Stomach (tissue), 9 donors: Measurements from ENCODE around the gene VPS45. TPM values are rescaled to one million over a fixed set of nuclear protein-coding genes. Genes with fewer than 3 reads are reported as not detected.
"Not testable (repeated sequence)": the region's sequence is repeated elsewhere in the genome, so short reads cannot be mapped to it uniquely, and the experiment has no call there.

ENCODE experiments used
- DNase-seq, 2 donors: peaks; one replicate each; pipeline versions ENCODE4 v3.0.0 to v3.0.0-alpha.2; 2013 to 2019
- H3K27ac ChIP-seq, 5 donors: fragments of 200-600 bp in 4 of 5; sonication (generic) in 4 of 5; one replicate each; pipeline ENCODE4 v1.5.1; 2013 to 2019; ENCODE audit warnings: mild to moderate bottlenecking in 1 of 5, moderate library complexity in 1 of 5
- H3K27me3 ChIP-seq, 3 donors: fragments of 200-600 bp; sonication (generic); one replicate each; pipeline ENCODE4 v1.5.1; 2017 to 2019; ENCODE audit warnings: mixed run types in 1 of 3
- H3K36me3 ChIP-seq, 4 donors: fragments of 200-600 bp; sonication (generic); 1 replicate in 3 of 4; 2 replicates in 1 of 4; pipeline ENCODE4 v1.5.1; 2016 to 2019
- H3K4me1 ChIP-seq, 4 donors: fragments of 200-600 bp; sonication (generic); one replicate each; pipeline ENCODE4 v1.5.1; 2016 to 2019
- H3K4me3 ChIP-seq, 4 donors: fragments of 200-600 bp; sonication (generic) in 3 of 4; one replicate each; pipeline ENCODE4 v1.5.1; 2016 to 2019; ENCODE audit warnings: mild to moderate bottlenecking in 1 of 4
- H3K9me3 ChIP-seq, 4 donors: fragments of 200-600 bp; sonication (generic); one replicate each; pipeline ENCODE4 v1.5.1; 2016 to 2019
- CTCF ChIP-seq, 7 experiments: fragments of 450-650 bp in 4 of 7; fragments of 200-600 bp in 3 of 7; sonication (generic) in 3 of 7; IDR thresholded peaks; one replicate each; pipeline ENCODE4 v1.5.1; 2016 to 2019; ENCODE audit warnings: antibody characterized with exemption in 7 of 7, control low read depth in 2 of 7, mild to moderate bottlenecking in 1 of 7
- EP300 ChIP-seq: sonication (generic); formaldehyde crosslinking; IDR thresholded peaks from one replicate; pipeline ENCODE4 v1.6.1; 2017; ENCODE audit warnings: antibody characterized with exemption
- POLR2A ChIP-seq, 4 donors: fragments of 450-650 bp; IDR thresholded peaks; one replicate each; pipeline ENCODE4 v1.6.1; 2016; ENCODE audit warnings: antibody characterized with exemption in 4 of 4, control low read depth in 2 of 4, mild to moderate bottlenecking in 1 of 4, moderate library complexity in 1 of 4
- POLR2AphosphoS5 ChIP-seq, 3 donors: sonication (generic); formaldehyde crosslinking; IDR thresholded peaks; one replicate each; pipeline ENCODE4 v1.6.1; 2016; ENCODE audit warnings: antibody characterized with exemption in 3 of 3
- WGBS, 5 donors: extraction: QIAGEN DNeasy Blood & Tissue Kit in 3 of 5; methylation state at CpG; one replicate each; pipeline versions ENCODE4 v1.1.5 to v1.1.7; 2013 to 2018; 5-methylcytosine and 5-hydroxymethylcytosine counted together
- intact Hi-C: fragments of 100-400 bp; cut with DNase I; formaldehyde crosslinking; loops from one replicate; pipeline ENCODE4 v1.15.1; 2023; ENCODE audit warnings: low total_unique reads
- polyA plus RNA-seq, 3 donors: library from polyadenylated mRNA; stranded (reverse); fragments of 200-250 nt; gene quantifications; one replicate each; pipeline ENCODE4 v1.2.3, GENCODE V29; 2013
- total RNA-seq, 5 donors: library from RNA; depleted of rRNA; stranded (reverse); fragments of >200 nt; gene quantifications; one replicate each; pipeline versions ENCODE4 v1.1.0 to v1.2.3, GENCODE V29; 2014 to 2016
- donor health status: healthy with polysubstance abuse.
- donor health status: Bipolar disorder and iron deficiency.
- donor health status: healthy.

Gene VPS45
- total and polyA plus RNA-seq, 8 donors = 13.3 to 69.9 (median 30.5) TPM

DNA sequence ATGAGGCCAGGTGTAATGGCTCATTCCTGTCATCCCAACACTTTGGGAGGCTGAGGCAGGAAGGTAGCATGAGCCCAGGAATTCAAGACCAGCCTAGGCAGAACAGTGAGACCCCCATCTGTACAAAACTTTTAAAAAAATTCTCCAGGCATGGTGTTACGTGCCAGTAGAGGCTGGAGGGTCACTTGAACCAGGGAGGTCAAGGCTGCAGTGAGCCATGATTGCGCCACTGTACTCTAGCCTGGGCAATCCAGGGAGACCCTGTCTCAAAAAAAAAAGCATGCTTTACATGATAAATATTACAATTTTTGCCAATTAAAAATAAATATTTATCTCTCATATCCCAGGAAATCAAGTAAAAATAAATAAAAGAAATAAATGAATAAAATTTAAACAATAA, 17.6 kb upstream of the VPS45 start:
- DNase-seq = no peak
- Histone ChIP-seq H3K4me3 (no peak overlapping the region), H3K27ac (no peak overlapping the region), H3K36me3 (no peaks in the 10 kb centered on the region), H3K9me3 (no peaks in the 10 kb centered on the region), H3K4me1 (peaks cover 0 to 8% (median 6%) of the 10 kb centered on the region in 4 donors), H3K27me3 (no peaks in the 10 kb centered on the region)
- 80 to 94% (median 89%) methylated on average over 2 of the region's 2 CpGs for WGBS, 5 donors
- TF ChIP-seq CTCF (IDR thresholded peaks at IDR 0.05) (no peak), EP300 (no peak), POLR2AphosphoS5 (IDR thresholded peaks at IDR 0.05) (no peak), POLR2A (IDR thresholded peaks at IDR 0.05) (no peak)
- intact Hi-C loops = no loop called here

DNA sequence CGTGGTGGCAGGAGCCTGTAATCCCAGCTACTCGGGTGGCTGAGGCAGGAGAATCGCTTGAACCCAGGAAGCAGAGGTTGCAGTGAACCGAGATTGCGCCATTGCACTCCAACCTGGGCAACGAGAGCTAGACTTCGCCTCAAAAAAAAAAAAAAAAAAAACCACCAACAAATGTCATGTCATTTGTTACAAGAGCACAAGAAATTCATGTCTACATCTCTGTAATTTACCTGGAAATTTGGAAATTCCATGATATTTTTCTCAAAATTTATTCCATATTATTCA, 16.5 kb upstream of the VPS45 start:
- Histone ChIP-seq H3K36me3 (no peaks in the 10 kb centered on the region), H3K9me3 (no peaks in the 10 kb centered on the region), H3K4me1 (peaks cover 0 to 8% (median 6%) of the 10 kb centered on the region in 4 donors), H3K27ac (no peak overlapping the region), H3K27me3 (no peaks in the 10 kb centered on the region), H3K4me3 (no peak overlapping the region)
- TF ChIP-seq POLR2A (IDR thresholded peaks at IDR 0.05) (no peak), EP300 (no peak), POLR2AphosphoS5 (IDR thresholded peaks at IDR 0.05) (no peak), CTCF (IDR thresholded peaks at IDR 0.05) (no peak)
- intact Hi-C loops = no loop called here
- WGBS, 5 donors = 46 to 69% (median 62%) methylated on average over 7 of the region's 7 CpGs
- DNase-seq = no peak

DNA sequence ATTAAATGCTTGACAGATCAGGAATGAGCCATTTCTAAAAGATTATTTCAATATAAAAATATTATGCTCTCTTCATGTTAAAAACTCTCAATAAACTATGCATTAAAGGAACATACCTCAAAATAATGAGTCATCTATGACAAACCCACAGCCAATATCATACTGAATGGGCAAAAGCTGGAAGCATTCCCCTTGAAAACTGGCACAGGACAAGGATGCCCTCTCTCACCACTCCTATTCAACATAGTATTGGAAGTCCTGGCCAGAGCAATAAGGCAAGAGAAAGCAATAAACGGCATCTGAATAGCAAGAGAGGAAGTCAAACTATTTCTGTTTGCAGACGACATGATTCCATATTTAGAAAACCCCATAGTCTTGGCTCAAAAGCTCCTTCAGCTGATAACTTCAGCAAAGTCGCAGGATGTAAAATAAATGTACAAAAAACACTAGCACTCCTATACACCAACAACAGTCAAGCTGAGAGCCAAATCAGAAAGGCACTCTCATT, 15.6 kb upstream of the VPS45 start:
- H3K27me3 ChIP-seq, H3K27ac ChIP-seq, H3K9me3 ChIP-seq, intact Hi-C loops, DNase-seq, H3K4me3 ChIP-seq, H3K36me3 ChIP-seq: not testable (repeated sequence)
- peaks cover 0 to 14% (median 6%) of the 10 kb centered on the region in 4 donors for H3K4me1 ChIP-seq
- WGBS, 5 donors = 14 to 41% (median 23%) methylated on average over 3 of the region's 3 CpGs

DNA sequence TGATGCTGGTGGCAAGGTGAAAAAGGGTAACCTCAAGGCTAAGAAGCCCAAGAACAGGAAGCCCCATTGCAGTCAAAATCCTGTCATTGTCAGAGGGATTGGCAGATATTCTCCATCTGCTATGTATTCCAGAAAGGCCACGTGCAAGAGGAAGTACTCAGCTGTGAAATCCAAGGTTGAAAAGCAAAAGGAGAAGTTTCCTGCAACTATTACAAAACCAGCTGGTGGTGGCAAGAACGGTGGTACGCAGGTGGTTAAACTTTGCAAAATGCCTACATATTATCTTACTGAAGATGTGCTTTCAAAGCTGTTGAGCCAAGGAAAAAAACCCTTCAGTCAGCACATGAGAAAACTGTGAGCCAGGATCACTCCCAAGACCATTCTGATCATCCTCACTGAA, 13.7 kb upstream of the VPS45 start:
- intact Hi-C loops = no loop called here
- no peak for TF ChIP-seq POLR2A (IDR thresholded peaks at IDR 0.05)
- no peak for TF ChIP-seq POLR2AphosphoS5 (IDR thresholded peaks at IDR 0.05)
- no peak for TF ChIP-seq CTCF (IDR thresholded peaks at IDR 0.05)
- TF ChIP-seq EP300 = no peak
- Histone ChIP-seq H3K9me3 (no peaks in the 10 kb centered on the region), H3K27me3 (no peaks in the 10 kb centered on the region), H3K36me3 (no peaks in the 10 kb centered on the region), H3K4me1 (peaks cover 0 to 14% (median 6%) of the 10 kb centered on the region in 4 donors), H3K4me3 (no peak overlapping the region), H3K27ac (no peak overlapping the region)
- no peak for DNase-seq
- WGBS, 5 donors = 60 to 73% (median 68%) methylated on average over 3 of the region's 3 CpGs

DNA sequence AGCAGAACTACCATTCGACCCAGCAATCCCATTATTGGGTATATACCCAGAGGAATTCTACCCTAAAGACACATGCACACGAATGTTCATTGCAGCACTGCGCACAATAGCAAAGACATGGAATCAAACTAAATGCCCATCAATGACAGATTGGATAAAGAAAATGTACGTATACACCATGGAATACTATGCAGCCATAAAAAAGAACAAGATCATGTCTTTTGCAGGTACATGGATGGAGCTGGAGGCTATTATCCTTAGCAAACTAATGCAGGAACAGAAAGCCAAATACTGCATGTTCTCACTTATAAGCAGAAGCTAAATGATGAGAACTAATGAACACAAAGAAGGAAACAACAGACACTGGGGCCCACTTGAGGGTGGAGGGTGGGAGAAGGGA, 12.1 kb upstream of the VPS45 start:
- peaks cover 0 to 12% (median 2%) of the 10 kb centered on the region in 4 donors for H3K4me1 ChIP-seq
- H3K36me3 ChIP-seq, H3K4me3 ChIP-seq, H3K9me3 ChIP-seq, H3K27ac ChIP-seq, intact Hi-C loops, H3K27me3 ChIP-seq, DNase-seq: not testable (repeated sequence)
- WGBS, 5 donors = 89 to 97% (median 95%) methylated on average over 4 of the region's 4 CpGs
